Measurements from ENCODE around the gene MYRF. TPM values are rescaled to one million over a fixed set of nuclear protein-coding genes. Genes with fewer than 3 reads are reported as not detected.
A peak's percentile ranks its signal among the peaks of the same experiment; 100 is the strongest.

The MYRF gene
- total and polyA plus RNA-seq, 2 donors, result 0.09 to 0.62 TPM

- Histone ChIP-seq H3K27ac (ENCODE audit: low read depth in 1 of 2, low read length in 1 of 2) (no peak overlapping the region), H3K4me3 (ENCODE audit: low read length in 2 of 2) (no peak overlapping the region), H3K4me1 (ENCODE audit: control insufficient read depth in 2 of 2, insufficient read depth in 2 of 2, low read length in 2 of 2) (peaks cover 7 to 17% of the 10 kb centered on the region in 2 donors), H3K27me3 (ENCODE audit: control insufficient read depth in 2 of 2, insufficient read depth in 1 of 2, low read length in 1 of 2) (peaks cover 0 to 17% of the 10 kb centered on the region in 2 donors), H3K9me3 (ENCODE audit: control insufficient read depth in 2 of 2, insufficient read depth in 1 of 2, low read length in 1 of 2) (peaks cover 0 to 8% of the 10 kb centered on the region in 2 donors), H3K36me3 (ENCODE audit: control insufficient read depth in 2 of 2, insufficient read depth in 2 of 2, low read length in 1 of 2) (peaks cover 40 to 55% of the 10 kb centered on the region in 2 donors)
- DNase-seq (ENCODE audit: low read depth in 6 of 9, low spot score in 9 of 9), result no peak
- WGBS, result 95% methylated on average over 5 of the region's 5 CpGs
Measured at GRCh38 chr11:61811831-61812230, 59.4 kb downstream of the MYRF start.

- H3K27me3 ChIP-seq (ENCODE audit: control insufficient read depth in 2 of 2, insufficient read depth in 1 of 2, low read length in 1 of 2), result peaks cover 0 to 17% of the 10 kb centered on the region in 2 donors
- 100% methylated on average over 4 of the region's 4 CpGs for WGBS
Measured at GRCh38 chr11:61812736-61813411, 60.4 kb downstream of the MYRF start.

GRCh38 chr11:61814247-61814957 is 62.0 kb downstream of the MYRF start:
- peaks cover 0 to 17% of the 10 kb centered on the region in 2 donors for H3K27me3 ChIP-seq (ENCODE audit: control insufficient read depth in 2 of 2, insufficient read depth in 1 of 2, low read length in 1 of 2)
- H3K4me3 ChIP-seq (ENCODE audit: low read length in 2 of 2), result peak overlapping the region in 1 of 2 donors; percentile 87
- H3K27ac ChIP-seq (ENCODE audit: low read depth in 1 of 2, low read length in 1 of 2), result peak overlapping the region in 1 of 2 donors; percentile 79
- 83% methylated on average over 16 of the region's 16 CpGs for WGBS
- peaks cover 0 to 8% of the 10 kb centered on the region in 2 donors for H3K9me3 ChIP-seq (ENCODE audit: control insufficient read depth in 2 of 2, insufficient read depth in 1 of 2, low read length in 1 of 2)
- DNase-seq (ENCODE audit: low read depth in 6 of 9, low spot score in 9 of 9), result no peak
- peaks cover 11 to 25% of the 10 kb centered on the region in 2 donors for H3K4me1 ChIP-seq (ENCODE audit: control insufficient read depth in 2 of 2, insufficient read depth in 2 of 2, low read length in 2 of 2)
- H3K36me3 ChIP-seq (ENCODE audit: control insufficient read depth in 2 of 2, insufficient read depth in 2 of 2, low read length in 1 of 2), result peaks cover 27 to 39% of the 10 kb centered on the region in 2 donors

More at GRCh38 chr11:61812736-61813411, 60.4 kb downstream of the MYRF start:
- peaks cover 0 to 8% of the 10 kb centered on the region in 2 donors for H3K9me3 ChIP-seq (ENCODE audit: control insufficient read depth in 2 of 2, insufficient read depth in 1 of 2, low read length in 1 of 2)
- peaks cover 11 to 25% of the 10 kb centered on the region in 2 donors for H3K4me1 ChIP-seq (ENCODE audit: control insufficient read depth in 2 of 2, insufficient read depth in 2 of 2, low read length in 2 of 2)
- DNase-seq (ENCODE audit: low read depth in 6 of 9, low spot score in 9 of 9), result no peak
- H3K36me3 ChIP-seq (ENCODE audit: control insufficient read depth in 2 of 2, insufficient read depth in 2 of 2, low read length in 1 of 2), result peaks cover 37 to 51% of the 10 kb centered on the region in 2 donors
- H3K4me3 ChIP-seq (ENCODE audit: low read length in 2 of 2), result no peak overlapping the region
- H3K27ac ChIP-seq (ENCODE audit: low read depth in 1 of 2, low read length in 1 of 2), result no peak overlapping the region

GRCh38 chr11:61814958-61815789 is 62.7 kb downstream of the MYRF start:
- DNase-seq (ENCODE audit: low read depth in 6 of 9, low spot score in 9 of 9), result peak in 4 of 9 donors; percentile 45 to 80 (median 58)
- peaks cover 19 to 31% of the 10 kb centered on the region in 2 donors for H3K36me3 ChIP-seq (ENCODE audit: control insufficient read depth in 2 of 2, insufficient read depth in 2 of 2, low read length in 1 of 2)
- WGBS, result under 1% methylated on average over 66 of the region's 66 CpGs
- H3K27ac ChIP-seq (ENCODE audit: low read depth in 1 of 2, low read length in 1 of 2), result peak overlapping the region; percentile 66 to 84
- H3K4me1 ChIP-seq (ENCODE audit: control insufficient read depth in 2 of 2, insufficient read depth in 2 of 2, low read length in 2 of 2), result peaks cover 11 to 25% of the 10 kb centered on the region in 2 donors
- peaks cover 0 to 8% of the 10 kb centered on the region in 2 donors for H3K9me3 ChIP-seq (ENCODE audit: control insufficient read depth in 2 of 2, insufficient read depth in 1 of 2, low read length in 1 of 2)
- peak overlapping the region; percentile 62 to 87 for H3K4me3 ChIP-seq (ENCODE audit: low read length in 2 of 2)
- peaks cover 0 to 17% of the 10 kb centered on the region in 2 donors for H3K27me3 ChIP-seq (ENCODE audit: control insufficient read depth in 2 of 2, insufficient read depth in 1 of 2, low read length in 1 of 2)

- peak in 4 of 9 donors; percentile 38 to 76 (median 59) for DNase-seq (ENCODE audit: low read depth in 6 of 9, low spot score in 9 of 9)
- Histone ChIP-seq H3K4me1 (ENCODE audit: control insufficient read depth in 2 of 2, insufficient read depth in 2 of 2, low read length in 2 of 2) (peaks cover 11 to 25% of the 10 kb centered on the region in 2 donors), H3K36me3 (ENCODE audit: control insufficient read depth in 2 of 2, insufficient read depth in 2 of 2, low read length in 1 of 2) (peaks cover 12 to 22% of the 10 kb centered on the region in 2 donors), H3K27ac (ENCODE audit: low read depth in 1 of 2, low read length in 1 of 2) (peak overlapping the region; percentile 66 to 84), H3K4me3 (ENCODE audit: low read length in 2 of 2) (peak overlapping the region; percentile 62 to 87), H3K9me3 (ENCODE audit: control insufficient read depth in 2 of 2, insufficient read depth in 1 of 2, low read length in 1 of 2) (peaks cover 0 to 8% of the 10 kb centered on the region in 2 donors), H3K27me3 (ENCODE audit: control insufficient read depth in 2 of 2, insufficient read depth in 1 of 2, low read length in 1 of 2) (peaks cover 0 to 17% of the 10 kb centered on the region in 2 donors)
- under 1% methylated on average over 69 of the region's 69 CpGs for WGBS
Measured at GRCh38 chr11:61815790-61816735, 63.6 kb downstream of the MYRF start.

GRCh38 chr11:61816736-61817455 is 64.5 kb downstream of the MYRF start, which contains the start of gene FADS1:
Gene FADS1, minus strand, starts transcription at chr11:61817003. Its CDS starts 74 bp downstream, at chr11:61816929.
- WGBS, result under 1% methylated on average over 73 of the region's 73 CpGs

GRCh38 chr11:61817471-61818202 is 65.2 kb downstream of the MYRF start:
- H3K36me3 ChIP-seq (ENCODE audit: control insufficient read depth in 2 of 2, insufficient read depth in 2 of 2, low read length in 1 of 2), result peaks cover 4 to 10% of the 10 kb centered on the region in 2 donors
- H3K4me1 ChIP-seq (ENCODE audit: control insufficient read depth in 2 of 2, insufficient read depth in 2 of 2, low read length in 2 of 2), result peaks cover 11 to 25% of the 10 kb centered on the region in 2 donors
- H3K9me3 ChIP-seq (ENCODE audit: control insufficient read depth in 2 of 2, insufficient read depth in 1 of 2, low read length in 1 of 2), result peaks cover 0 to 8% of the 10 kb centered on the region in 2 donors
- H3K27ac ChIP-seq (ENCODE audit: low read depth in 1 of 2, low read length in 1 of 2), result peak overlapping the region; percentile 5 to 70
- H3K27me3 ChIP-seq (ENCODE audit: control insufficient read depth in 2 of 2, insufficient read depth in 1 of 2, low read length in 1 of 2), result peaks cover 0 to 17% of the 10 kb centered on the region in 2 donors
- DNase-seq (ENCODE audit: low read depth in 6 of 9, low spot score in 9 of 9), result no peak
- 94% methylated on average over 6 of the region's 6 CpGs for WGBS
- H3K4me3 ChIP-seq (ENCODE audit: low read length in 2 of 2), result peak overlapping the region; percentile 62 to 87

More at GRCh38 chr11:61816736-61817455, 64.5 kb downstream of the MYRF start, which contains the start of gene FADS1:
- peaks cover 0 to 8% of the 10 kb centered on the region in 2 donors for H3K9me3 ChIP-seq (ENCODE audit: control insufficient read depth in 2 of 2, insufficient read depth in 1 of 2, low read length in 1 of 2)
- DNase-seq (ENCODE audit: low read depth in 6 of 9, low spot score in 9 of 9), result peak in 6 of 9 donors; percentile 79 to 94 (median 86)
- peaks cover 12 to 17% of the 10 kb centered on the region in 2 donors for H3K36me3 ChIP-seq (ENCODE audit: control insufficient read depth in 2 of 2, insufficient read depth in 2 of 2, low read length in 1 of 2)
- H3K27me3 ChIP-seq (ENCODE audit: control insufficient read depth in 2 of 2, insufficient read depth in 1 of 2, low read length in 1 of 2), result peaks cover 0 to 17% of the 10 kb centered on the region in 2 donors
- H3K4me3 ChIP-seq (ENCODE audit: low read length in 2 of 2), result peak within 1 kb of the TSS; percentile 62 to 87
- H3K4me1 ChIP-seq (ENCODE audit: control insufficient read depth in 2 of 2, insufficient read depth in 2 of 2, low read length in 2 of 2), result peaks cover 11 to 25% of the 10 kb centered on the region in 2 donors
- H3K27ac ChIP-seq (ENCODE audit: low read depth in 1 of 2, low read length in 1 of 2), result peak within 1 kb of the TSS; percentile 66 to 84
